Measurements from ENCODE around the gene RNF167.

GRCh38 chr17:4936436-4936835, 3.6 kb upstream of the RNF167 start:
- TF ChIP-seq CTCF (IDR thresholded peaks at IDR 0.05; ENCODE audit: low read depth, low read length) (no peak), EZH2phosphoT487 (IDR thresholded peaks at IDR 0.05; ENCODE audit: low read depth) (no peak)
